SK-N-SH treated with all-trans-retinoic acid at 6 μM for 48 hours (cell line): ENCODE results near the gene CTBP2.

Experiments
- CSRNP3 ChIP-seq: fragments of 250-450 bp; sonication (Bioruptor Pico); IDR thresholded peaks from 2 replicates; pipeline ENCODE4 v1.5.1; 2021; ENCODE audit warnings: mild to moderate bottlenecking, moderate library complexity
- OSR1 ChIP-seq: fragments of 250-450 bp; sonication (Bioruptor Pico); IDR thresholded peaks from 2 replicates; pipeline ENCODE4 v1.8.0; 2022; ENCODE audit warnings: moderate library complexity, mild to moderate bottlenecking, inconsistent platforms
- SNAI2 ChIP-seq: fragments of 250-450 bp; sonication (Bioruptor Pico); IDR thresholded peaks from 2 replicates; pipeline ENCODE4 v1.5.0; 2020; ENCODE audit warnings: mild to moderate bottlenecking, moderate library complexity
- ZNF8 ChIP-seq: fragments of 450-650 bp; formaldehyde crosslinking; IDR thresholded peaks from 2 replicates; pipeline ENCODE4 v1.5.0; 2020; ENCODE audit warnings: mild to moderate bottlenecking, moderate library complexity

DNA sequence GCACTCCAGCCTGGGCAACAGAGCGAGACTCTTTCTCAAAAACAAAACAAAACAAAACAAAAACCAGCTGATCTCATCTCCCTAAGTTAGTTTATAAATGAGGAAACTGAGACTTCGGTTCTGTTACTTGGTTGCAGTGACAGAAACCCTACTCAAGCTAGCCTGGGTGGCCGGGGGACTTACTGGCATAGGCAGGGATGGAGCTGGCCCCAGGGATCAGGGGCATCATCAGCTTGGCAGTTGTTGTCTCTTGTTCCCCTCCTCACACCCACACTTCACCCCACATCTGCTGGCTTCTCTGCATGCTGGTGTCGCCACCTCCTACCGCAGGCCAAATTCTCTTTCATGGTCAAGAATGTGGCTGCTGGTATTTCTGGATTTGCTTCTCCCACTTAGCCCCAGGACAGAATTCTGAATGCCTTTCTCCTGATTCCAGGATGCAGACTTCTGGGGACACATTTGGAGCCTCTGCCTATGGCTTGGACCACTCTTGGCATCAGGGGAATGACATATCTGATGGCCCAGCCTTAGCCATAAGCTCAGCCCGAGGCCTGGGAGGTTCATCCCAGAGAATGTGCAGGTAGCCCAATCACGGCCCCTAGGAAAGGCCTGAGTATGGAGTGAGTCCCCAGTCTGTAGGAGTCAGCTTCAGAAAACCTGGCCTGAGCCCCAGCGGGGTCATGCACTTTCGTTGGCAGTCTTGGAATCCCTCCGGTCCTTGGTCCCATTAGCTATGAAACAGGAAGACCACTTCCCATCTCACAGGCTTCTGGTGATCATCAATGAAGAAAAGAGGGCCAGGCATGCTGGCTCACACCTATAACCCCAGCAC is 41.6 kb upstream of the CTBP2 start:
- TF ChIP-seq ZNF8 (no peak), SNAI2 (no peak), CSRNP3 (no peak), OSR1 (no peak)
